HS-5 (cell line): ENCODE measurements around the gene MYH10.
"Not testable (repeated sequence)": the region's sequence is repeated elsewhere in the genome, so short reads cannot be mapped to it uniquely, and the experiment has no call there.

Experiments used
- DNase-seq: peaks from one replicate; pipeline ENCODE4 v3.0.0-alpha.2; 2012; ENCODE audit warnings: low read depth

Gene MYH10

DNA sequence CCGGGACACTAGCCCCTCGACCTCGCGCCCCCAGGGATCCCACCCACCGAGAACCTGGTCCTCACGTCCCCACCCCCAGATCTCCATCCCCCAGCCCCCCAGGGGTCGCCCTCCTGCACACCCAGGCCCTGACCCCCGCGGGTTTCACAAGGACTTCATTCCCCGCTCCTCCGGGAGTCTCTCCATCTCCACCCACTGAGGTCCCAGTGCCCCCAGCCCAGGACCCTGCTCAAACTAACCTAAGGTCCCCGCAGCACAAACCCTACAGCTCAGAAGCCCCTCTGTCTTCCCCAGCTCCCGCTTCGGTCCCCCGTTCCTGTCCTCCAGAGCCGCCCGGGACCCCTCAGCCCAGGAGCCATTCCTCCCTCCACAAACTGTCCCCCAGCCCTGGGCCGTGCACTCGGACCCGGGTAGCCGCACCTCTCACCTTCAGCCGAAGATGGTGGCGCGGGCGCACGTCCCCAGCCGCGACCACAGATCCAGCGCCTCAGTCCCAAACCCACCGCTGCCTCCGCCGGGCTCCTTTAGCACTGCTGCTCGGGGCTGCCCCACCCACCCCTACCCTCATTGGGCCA is at the start of gene MYH10:
Gene MYH10 (minus strand): TSS at position 499 of the 575 bp plus-strand sequence. CDS start 7,479 bp downstream, outside the sequence.
- DNase-seq, result no peak

DNA sequence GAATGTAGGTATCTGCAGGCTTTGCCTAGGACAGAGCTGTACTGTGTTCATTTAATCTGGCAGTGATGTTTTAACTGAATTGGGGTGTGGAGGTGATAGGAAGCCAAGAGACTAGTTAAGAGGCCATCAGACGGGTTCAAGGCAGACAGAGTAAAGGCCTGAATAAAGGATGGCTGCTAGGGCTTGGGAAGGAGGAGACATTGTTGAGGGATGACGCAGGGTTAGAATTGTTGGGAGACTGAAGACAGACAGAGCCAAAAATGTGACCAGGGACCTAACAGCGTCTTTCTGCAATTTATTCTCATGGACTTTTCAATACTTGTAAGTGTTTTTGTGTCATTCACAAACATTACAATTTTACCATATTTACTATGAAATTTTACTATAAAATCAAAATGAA is 48.6 kb upstream of the MYH10 start:
- DNase-seq, result no peak

DNA sequence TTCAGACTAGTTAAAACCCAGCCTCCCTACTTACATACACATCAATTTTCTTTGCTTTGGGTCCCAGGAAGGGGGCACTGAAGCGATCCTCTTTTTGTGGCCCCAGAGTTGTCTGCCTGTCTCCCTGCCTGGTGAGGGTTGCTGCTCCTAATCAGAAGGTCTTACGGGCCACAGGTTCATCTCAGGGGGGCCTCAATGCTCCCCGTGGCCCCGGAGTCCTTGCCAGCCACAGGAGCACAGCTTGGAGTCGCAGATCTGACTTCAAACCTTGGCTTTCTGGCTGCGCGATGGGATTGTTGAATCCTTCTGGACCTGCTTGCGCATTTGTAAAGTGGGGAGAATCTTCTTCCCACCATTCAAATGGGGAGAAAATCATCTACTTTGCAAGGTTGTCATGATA is 44.8 kb upstream of the MYH10 start:
- no peak for DNase-seq

DNA sequence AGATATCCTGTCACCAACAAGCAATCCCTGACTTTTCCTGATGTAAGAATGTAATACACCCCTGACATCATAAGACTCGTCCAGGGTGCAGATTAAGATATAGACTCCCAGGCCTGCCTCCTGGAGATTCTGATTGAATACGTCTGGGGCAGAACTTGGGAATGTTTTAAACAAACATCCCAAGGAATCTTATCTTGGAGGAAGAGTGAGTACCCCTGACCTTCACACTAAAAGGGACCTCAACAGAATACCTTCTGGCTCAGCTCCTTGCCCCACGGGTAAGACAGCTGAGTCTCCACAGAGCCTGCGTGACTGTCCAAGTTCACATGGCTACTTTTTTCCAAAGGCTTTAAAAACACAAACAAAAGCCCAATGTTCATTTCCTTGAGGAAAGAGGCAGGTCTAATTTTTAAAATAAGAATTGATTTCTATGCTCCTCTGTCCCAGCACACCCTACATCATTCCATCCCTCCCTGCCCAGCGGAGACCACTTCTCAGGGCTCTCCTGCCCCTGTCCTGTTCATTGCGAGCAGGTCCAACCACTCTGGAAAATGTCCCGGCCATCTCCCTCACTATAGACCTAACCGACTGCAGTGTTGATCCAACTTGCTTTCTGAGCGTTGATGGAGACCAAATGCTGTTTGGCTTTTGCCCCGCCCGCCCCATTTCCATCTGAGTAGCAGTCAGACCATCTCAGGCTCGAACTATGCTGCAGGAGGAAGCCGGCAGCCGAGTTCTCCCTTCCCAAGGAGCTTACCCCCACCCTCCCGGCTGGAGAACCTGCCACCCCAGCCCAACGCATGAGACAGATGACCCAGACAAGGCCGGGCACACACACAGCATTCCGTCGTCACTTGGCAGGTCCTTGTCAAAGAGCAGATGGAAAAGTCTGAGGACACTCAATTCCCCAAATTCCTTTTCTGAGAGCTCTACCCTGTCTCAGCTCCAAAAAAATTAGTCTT is 44.1 kb upstream of the MYH10 start:
- no peak for DNase-seq

DNA sequence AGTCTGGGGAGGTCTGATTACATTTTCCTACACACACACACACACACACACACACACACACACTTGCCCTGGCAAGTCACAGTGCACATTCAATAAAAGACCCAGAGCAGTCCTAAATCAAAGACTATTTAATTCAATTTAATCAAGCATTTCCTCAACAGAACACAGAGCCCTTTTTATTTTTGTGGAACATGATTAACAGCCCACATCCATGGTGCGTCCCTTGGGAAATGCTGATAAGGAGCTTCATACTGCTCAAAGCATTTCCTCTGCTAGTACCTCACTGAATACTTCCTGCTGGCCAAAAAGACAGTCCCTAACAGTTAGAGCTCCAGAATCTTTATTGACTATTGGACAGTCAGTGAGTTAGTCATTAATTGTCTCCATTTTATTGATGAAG is 43.1 kb upstream of the MYH10 start:
- DNase-seq, result peak; percentile 13

DNA sequence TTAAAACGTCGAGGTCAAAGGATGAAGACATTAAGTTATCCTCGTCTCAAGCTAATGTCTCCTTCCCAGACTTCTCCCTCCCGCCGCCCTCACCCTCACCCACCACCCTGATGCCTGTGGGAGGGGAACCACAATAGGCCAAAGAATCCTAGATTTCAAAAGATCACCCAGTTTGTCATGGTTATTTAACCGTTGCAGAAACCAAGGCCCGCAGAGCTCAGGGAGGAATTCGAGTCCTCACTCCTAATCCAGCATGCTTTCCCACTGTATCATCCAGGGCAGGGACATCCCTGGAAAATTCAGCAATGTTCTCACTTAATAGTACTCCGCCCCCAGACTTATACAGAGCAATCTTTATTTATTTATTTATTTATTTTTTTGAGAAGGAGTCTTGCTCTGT is 41.8 kb upstream of the MYH10 start:
- no peak for DNase-seq

DNA sequence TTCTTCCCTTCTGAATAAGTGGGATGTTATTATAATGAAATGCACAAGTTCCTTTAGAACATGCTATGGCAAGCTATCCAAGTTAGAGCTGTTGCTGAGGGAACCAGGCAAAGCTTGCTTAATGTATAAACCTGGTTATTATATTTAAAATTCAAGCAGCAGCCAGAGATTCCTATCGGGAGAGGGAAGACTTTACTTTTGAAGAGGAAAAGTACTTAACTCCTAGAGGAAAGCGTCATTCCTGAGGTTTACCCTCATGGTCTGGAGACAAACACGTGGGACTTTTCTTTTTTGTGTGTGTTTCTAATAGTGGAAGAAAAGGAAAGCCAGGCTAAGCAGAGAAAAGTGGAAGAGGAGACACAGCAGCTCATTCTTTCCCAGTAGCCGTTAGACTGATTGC is 39.9 kb upstream of the MYH10 start:
- no peak for DNase-seq

DNA sequence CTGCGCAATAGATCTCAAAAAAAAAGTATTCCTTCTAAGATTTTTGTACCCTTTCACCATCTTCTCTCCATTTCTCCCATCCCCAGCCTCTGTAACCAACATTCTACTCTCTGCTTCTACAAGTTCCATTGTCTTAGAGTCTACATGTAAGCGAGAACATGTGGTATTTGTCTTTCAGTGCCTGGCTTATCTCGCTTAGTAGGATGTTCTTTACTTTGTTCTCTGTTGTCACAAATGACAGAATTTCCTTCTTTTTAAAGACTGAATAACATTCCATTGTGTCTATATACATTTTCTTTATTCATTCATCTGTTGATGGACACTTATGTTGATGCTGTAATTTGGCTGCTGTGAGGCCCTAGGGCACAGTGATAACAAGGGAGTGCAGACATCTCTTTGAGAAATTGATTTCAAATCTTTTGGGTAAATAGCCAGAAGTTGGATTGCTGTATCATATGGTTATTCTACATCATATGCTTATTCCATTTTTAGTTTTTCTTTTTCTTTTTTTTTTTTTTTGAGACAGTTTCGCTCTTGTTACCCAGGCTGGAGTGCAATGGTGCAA is 37.7 kb upstream of the MYH10 start:
- no peak for DNase-seq

DNA sequence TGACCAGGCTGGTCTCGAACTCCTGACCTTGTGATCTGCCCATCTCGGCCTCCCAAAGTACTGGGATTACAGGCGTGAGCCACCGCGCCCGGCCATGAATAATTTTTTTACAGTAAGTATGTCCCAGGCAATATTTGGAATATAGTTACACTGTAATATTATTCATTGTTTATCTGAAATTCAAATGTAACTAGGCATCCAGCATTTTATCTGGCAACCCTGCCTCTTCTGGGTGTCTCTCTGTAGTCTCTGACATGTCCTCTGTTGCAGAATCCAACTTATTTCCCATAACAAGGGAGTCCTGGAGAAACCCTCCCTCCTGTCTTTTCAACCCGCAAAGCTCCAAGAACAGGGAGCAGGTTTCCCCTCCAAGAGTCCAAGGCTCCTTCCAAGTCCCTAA is 36.9 kb upstream of the MYH10 start:
- no peak for DNase-seq

DNA sequence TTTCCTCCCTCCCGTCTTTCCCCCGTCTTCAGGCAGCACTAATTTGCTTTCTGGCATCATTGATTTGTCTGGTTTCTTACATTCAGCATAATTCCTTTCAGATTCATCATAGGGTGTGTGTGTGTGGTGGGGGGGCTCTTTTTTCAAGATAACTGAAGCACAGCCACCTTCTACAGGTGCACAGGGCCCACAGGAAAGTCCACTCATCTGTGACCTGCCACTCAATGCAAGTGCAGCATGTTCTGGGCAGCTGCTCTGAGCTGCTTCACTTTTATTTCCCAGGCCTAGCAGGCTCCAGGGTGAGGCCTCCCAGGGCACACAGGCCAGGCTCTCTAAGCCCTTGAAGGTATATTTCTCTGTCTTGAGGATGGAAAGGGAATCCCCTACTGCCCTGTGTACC is 35.2 kb upstream of the MYH10 start:
- DNase-seq, result no peak

DNA sequence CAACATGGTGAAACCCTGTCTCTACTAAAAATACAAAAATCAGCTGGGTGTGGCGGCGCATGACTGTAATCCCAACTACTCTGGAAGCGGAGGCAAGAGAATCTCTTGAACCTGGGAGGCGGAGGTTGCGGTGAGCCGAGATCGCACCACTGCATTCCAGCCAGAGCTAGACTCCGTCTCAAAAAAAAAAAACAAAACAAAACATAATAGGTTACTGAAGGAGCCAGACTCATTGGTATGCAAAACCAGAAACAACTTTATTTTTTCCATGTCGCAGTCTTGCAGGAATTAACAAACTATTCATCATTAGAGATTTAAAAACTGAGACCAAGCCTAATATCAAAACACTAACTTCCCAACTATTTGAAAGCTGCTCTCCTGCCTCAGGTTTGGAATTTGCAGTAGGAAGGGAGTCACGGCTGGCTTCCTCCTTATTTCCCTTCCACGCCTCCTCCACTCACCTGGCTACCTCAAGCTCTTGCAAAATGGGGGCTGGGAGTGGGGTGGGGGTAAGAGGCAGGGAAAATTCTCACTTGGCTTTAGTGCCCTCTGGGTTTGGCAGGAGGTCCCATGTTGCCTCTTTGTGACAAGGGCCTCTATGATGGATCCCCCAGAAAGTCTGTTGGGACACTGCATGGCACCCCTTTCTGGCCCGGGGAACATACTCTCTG is 34.1 kb upstream of the MYH10 start:
- DNase-seq, result no peak

DNA sequence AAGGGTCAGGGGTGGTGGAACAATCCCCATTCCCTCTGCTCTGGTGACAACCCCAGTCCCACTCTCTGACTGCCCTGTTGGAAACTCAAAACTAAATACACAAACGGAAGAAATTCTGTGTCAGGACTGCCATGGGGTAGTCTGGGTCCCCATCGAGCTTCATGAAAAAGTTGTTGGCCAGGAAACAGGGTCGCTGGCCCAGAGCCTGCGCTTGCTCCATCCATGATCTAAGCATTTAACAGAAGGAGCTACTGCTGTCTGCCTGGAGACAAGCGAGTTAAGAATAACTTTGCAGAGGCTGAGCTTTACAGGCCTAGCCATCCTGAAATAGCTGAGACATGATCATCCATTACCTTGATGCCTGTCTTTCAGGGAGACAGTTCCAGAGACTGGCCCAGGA is 32.4 kb upstream of the MYH10 start:
- no peak for DNase-seq

DNA sequence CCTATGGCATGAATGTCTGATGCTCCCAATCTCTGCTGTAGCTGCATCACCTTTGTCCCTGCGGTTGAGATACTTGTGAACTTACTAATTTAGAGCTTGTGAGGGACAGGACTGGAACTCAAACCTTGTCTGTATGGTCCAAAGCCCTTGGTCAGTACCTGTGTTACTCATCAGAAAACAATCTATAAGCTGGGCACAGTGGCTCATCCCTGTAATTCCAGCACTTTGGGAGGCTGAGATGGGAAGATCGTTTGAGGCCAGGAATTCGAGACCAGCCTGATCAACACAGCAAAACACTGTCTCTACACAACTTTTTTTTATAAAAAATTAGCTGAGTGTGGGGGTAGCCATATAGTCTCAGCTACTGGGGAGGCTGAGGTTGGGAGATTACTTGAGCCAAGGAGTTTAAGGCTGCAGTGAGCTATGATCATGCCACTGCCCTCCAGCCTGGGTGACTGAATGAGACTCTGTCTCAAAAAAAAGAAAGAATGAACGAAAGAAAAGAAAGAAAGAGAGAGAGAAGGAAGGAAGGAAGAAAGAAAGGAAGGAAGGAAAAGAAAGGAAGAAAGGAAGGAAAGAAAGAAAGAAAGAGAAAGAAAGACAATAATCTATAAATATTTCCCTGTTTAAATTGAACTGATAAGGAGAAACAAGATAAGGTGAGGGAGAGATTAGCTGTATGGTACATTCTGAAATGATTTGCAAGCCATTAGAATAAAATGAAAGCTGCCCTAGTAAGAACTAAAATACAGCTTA is 31.7 kb upstream of the MYH10 start:
- no peak for DNase-seq

DNA sequence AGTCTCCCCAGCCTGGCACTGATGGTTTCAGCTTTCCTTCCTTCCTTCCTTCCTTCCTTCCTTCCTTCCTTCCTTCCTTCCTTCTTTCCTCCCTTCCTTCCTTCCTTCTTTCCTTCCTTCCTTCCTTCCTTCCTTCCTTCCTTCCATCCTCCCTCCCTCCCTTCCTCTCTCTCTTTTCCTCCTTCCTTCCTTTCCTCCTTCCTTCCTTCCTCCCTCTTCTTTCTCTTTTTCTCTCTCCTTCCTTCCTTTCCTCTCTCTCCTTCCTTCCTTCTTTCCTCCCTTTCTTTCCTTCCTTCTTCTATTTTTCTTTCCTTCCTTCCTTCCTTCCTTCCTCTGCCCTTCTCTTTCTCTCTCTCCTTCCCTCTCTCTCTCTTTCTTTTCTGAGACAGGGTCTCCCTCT is 30.2 kb upstream of the MYH10 start:
- DNase-seq, result not testable (repeated sequence)

DNA sequence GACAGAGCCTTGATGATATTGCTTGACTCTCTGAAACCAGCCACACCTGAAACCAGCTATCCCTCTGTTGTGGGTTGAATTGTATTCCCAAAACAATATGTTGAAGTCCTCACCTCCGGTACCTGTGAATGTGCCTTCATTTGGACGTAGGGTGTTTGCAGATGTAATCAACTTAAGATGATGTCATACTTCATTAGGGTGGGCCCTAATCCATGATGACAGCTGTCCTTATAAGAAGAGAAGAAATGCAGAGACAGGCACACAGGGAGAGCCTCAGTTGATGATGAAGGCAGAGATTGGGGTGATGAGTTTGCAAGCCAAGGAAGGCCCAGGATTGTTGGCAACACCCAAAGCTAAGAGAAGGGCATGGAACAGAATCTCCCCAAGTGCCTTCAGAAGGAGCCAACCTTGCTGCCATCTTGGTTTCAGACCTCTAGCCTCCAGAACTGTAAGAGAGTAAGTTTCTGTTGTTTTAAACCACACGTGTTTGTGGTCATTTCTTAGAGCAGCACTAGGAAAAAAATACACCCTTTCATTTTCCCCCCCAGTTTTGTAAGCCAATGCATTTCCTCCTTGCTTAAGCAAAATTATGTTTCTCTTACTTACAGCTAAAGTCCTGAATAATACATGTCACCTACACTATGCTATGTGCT is 29.4 kb upstream of the MYH10 start:
- DNase-seq, result no peak

DNA sequence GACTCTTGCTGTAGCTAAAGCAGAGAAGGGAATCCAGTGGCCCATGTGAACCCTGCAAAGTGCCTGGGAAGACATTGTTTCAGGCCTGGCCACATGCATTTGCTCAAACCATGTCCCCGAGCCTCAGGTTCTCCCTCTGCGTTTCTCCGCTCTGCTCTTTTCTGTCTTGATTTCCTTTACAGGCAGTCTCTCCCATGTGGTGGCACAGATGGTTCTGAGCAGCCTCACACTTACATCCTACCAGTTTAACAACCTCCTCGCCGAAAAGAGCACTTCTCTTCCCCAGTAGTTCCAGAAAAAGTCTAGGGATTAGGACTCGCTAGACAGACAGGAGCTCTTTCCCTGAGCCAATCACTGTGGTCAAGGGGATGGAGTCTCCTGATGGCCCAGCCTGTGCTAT is 28.3 kb upstream of the MYH10 start:
- DNase-seq, result no peak

DNA sequence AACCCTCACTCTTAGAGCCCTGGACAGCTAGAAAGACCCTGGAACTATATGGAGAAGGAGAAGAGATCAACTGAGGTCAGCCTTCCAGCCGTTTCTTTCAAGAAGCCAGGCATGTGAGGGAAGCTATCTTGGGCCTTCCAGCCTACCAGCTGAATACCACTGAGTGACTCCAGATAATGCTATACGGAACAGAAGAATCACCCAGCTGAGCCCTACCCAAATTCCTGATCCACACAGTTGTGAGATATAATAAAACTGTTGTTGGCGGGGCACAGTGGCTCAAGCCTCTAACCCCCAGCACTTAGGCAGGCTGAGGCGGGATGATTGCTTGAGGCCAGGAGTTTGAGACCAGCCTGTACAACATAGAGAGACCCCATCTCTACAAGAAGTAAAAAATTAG is 26.2 kb upstream of the MYH10 start:
- DNase-seq, result no peak

DNA sequence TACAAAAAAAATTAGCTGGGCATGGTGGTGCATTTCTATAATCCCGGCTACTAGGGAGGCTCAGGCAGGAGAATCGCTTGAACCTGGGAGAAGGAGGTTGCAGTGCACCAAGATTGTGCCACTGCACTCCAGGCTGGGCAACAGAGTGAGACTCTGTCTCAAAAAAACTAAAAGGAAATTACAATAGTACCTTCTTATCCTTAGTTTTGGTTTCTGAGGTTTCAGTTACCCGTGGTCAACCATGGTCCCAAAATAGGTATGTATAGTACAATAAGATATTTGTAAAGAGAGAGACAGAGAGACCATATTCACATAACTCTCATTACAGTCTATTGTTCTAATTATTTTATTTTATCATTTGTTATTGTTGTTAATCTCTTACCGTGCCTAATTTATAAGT is 24.3 kb upstream of the MYH10 start:
- no peak for DNase-seq

DNA sequence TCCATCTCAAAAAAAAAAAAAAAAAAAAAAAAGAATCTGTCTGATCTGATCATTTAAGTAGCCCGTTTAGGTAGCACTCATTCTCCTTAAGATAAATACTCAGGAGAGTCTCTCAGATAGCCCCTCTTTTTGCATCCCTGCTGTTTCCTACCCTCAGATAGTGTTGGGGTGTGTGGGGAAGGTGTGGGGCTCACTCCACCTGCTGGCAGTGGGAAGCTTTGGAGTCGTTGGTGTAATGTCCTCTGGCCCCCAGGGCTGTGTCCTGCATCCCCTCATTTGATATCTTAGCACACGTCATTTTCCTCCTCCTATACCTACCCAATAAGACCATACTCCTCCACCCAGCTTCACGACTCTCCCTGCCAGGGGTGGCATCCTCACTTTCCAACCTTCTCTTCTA is 20.5 kb upstream of the MYH10 start:
- no peak for DNase-seq

DNA sequence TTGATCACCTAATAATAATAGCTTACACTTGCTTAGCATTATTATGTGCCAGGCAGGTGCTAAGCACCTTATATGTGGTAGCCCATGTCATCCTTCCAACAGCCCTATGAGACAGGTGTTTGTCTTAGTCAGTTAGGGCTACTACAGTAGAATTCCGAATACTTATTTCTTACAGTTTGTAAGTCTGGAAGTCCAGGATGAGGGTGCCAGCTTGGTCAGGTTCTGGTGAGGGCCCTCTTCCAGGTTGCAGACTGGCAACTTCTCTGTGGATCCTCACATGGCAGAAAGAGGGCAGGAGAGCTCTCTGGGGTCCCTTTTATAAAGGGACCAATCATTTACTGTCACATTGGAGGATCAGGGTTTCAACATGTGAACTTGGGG is 19.6 kb upstream of the MYH10 start:
- no peak for DNase-seq
